ENCODE data around the gene USP22.
A peak's percentile ranks its signal among the peaks of the same experiment; 100 is the strongest.
"Not testable (repeated sequence)": the region's sequence is repeated elsewhere in the genome, so short reads cannot be mapped to it uniquely, and the experiment has no call there.

The USP22 gene

DNA sequence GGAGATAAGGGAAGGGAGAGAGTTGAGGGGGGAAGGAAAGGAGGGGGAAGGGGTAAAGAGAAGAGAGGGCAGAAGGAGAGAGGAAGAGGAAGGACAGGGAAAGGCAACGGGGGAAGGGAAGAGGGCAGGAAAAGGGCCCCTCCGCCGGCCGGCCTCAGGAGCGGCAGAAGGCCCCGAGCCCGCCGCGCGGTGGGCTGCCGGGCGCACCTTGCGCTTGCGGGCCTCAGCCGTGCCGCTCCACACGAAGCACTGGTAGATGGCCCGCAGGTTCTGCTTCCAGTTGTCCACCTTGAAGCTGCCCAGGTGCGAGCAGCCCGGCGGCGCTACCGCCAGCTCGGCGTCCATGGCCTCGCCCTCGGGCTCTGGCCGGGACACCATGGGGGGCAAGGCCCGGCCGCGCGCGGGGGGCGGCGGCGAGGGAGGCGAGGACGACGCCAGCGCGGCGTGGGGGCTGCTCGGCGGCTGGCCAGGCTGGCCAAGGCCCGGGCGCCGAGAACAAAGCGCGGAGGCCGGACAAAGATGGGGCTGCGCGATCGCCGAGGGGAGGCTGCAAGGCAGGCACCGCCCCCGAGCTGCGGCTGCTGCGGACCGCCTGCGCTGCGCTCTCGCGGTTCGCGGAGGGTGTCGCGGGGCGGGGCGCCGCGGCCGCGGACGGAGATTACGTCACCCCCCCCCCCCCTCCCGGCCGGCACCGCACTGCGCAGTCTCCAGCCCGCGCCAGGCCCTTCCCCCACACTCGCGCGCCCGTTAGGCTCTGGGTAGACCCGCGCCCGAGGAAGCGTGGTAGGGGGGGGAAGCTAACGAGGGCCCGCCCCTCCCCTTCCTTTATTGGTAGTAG, at the start of gene USP22:
Gene USP22 (minus strand): TSS at position 554 of the 838 bp plus-strand sequence. CDS start 176 bp downstream, at position 378.
- DNase-seq = peak; percentile 30

DNA sequence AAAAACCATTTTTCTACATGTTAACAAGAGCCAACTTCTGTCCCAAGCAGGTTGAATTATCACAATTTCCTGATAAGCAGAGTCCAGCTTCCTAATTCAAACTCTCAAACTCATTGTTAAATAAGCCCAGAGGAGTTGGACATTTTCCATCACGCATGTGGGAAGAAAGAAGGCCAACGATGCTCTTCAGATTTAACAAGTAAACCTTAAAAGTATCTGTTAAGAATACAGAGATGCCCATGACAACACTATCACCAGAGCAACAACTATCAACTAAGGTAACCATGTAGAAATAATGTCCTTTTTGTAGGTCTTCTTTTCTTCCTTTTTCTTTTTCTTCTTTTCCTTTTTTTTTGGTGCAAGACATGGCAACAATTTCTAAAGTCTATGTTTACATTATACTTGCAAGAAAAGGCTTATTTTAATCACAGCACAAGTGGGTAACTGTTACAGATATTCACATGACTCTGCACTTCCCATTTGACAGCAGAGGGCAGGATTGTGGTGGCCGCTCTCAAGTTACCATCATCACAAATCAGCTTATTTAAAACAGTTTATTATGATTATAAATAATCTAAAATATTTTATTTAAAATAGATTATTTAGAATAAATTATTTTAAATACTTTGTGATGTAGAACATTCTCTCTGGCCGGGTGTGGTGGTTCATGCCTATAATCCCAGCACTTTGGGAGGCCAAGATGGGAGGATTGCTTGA, 48.2 kb upstream of the USP22 start:
- no peak for DNase-seq

DNA sequence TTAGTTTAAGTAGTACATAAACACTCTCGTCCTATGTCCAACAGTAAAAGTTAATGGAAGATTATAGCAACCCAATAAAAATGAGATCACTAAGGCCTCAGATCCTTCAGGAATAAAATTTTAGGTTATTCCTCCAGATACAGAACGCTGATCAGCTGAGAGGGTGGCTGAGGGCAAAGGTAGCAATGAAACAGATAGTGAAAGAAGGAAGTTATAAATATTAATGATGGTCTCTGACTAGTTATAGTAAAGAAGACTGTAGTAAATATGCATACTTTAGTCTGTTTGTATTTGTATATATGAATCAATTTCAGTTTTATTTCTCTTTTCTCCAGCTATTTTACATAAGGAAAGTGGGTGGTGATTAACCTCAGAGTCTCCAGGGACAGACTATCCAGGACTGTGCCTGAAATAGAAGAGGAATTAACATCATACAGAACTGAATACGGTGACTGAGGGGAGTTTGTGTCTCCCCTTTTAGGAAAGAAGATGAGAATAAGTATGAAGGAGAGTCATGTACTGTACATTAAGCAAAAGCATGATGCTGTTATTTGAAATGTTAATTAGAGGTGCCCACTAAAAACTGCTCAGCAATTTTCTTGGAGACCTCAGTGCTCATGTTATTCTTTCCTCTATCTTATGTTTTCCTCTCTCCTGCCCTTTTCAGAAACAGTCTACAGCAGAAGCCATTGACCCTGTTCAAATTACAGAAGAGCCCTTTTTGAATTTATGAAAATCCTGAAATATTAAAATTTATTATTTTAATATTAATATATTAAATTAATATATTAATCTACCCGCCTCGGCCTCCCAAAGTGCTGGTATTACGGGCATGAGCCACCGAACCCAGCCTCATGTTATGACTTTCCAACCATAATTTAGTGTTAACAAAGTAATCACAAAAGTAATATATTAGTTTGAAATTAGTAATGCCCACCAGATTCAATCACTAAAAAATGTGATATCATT, 47.4 kb upstream of the USP22 start:
- DNase-seq = no peak

DNA sequence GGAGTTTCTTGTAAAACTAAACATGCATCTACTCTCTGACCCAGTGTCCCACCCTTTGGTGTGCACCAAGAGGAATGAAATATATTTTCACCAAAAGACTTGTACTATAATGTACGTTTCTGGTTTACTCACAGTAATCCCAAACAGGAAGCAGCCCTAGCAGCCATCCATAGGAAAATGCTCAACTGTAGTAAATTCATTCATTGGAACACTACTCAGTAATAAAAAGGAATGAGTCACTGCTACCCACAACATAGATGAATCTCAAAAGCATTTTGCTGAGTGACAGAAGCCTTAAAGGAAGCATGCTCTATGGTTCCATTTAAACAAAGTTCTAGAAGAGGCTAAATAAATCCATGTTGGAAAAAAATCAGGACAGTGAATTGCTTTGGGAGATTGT, 46.3 kb upstream of the USP22 start:
- DNase-seq = no peak

DNA sequence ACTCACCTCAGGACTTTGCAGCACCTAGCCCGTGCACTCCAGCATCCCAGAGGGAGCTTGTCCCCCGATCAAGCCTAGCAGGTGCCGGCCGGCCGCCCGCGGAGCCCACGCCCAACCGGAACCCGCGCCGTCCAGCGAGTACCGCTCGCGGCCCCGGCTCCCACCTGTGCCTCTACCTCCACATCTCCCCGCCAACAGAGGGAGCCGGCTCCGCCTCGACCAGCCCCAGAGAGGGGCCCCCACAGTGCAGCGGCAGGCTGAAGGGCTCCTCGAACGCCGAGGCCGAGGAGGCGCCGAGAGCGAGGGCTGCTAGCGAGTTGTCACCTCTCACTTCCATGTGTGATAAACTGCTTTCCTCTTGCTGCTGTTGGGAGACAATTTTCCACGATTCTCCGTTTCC, 42.9 kb upstream of the USP22 start:
- DNase-seq = no peak

DNA sequence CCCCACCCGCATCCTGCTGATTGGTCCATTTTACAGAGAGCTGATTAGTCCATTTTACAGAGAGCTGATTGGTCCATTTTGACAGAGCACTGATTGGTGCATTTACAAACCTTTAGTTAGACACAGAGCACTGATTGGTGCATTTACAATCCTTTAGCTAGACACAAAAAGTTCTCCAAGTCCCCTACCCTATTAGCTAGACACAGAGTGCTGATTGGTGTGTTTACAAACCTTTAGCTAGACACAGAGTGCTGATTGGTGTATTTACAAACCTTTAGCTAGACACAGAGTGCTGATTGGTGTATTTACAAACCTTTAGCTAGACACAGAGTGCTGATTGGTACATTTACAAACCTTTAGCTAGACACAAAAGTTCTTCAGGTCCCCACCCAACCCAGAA, 42.5 kb upstream of the USP22 start:
- DNase-seq = not testable (repeated sequence)

DNA sequence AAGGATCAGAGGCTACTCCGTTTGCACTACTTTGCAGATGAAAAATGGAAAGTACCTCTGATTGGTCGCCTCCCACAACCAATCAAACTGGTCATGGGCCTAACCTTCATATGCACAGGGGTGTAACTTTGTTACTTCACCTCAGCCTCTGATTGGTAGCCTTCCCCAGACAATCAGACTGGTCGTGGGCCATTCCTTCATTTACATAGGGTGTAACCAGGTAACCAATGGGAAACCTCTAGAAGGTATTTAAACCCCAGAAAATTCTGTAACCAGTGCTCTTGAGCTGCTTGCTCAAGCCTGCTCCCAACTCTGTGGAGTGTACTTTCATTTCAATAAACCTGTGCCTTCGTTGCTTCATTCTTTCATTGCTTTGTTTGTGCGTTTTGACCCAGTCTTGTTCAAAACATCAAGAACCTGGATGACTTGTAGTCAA, 39.2 kb upstream of the USP22 start:
- DNase-seq = no peak

DNA sequence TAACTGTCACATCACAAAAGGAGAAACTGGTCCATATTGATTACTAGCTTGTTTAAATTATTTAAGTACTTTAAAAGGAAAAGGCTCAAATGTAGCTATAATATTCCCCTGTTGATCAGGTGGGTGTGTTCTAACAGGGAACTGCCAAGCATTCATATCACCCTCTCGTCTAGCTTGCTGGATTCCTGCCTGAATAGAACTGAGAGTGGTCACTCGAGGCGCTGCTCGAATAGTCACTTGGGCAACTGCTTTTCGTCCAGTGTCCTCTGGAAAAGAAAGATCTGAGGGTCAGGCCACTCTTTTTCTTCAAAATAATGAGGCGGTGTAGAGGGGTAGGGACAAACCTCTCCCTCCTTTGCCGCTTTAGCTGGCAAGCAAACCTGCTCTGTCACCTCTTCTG, 36.4 kb upstream of the USP22 start:
- DNase-seq = no peak

DNA sequence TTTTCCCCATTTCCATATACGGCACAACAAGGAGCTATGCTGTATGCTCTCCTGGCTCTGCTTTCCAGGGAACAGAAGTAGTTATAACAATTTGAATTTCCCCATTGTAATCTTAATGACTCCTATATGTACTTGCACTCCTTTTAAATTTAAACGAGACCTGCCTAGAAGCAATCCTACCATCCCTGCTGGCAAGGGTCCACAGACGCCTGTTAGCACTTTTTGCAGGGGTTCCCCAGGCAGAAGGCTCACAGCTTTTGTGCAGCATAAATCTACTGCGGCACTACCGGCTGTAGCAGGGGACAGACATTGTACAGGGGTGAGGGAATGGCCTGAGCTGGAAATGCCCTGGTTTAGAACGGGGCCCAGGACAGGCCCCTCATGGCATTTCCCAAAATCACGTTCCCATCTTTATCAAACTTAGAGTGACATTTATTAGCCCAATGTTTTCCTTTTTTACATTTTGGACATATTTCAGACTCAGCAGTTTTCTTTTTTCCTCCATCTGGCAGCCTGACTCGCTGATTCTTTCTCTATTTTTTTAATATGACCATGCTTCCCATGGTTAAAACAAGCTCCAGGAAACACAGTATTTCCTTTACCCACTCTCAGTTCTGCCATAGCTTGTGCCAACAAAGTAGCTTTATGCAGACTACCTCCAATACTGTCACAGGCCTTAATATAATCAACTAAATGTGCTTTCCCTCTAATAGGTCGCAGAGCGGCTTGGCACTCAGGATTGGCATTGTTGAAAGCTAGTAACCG, 35.4 kb upstream of the USP22 start:
- no peak for DNase-seq

DNA sequence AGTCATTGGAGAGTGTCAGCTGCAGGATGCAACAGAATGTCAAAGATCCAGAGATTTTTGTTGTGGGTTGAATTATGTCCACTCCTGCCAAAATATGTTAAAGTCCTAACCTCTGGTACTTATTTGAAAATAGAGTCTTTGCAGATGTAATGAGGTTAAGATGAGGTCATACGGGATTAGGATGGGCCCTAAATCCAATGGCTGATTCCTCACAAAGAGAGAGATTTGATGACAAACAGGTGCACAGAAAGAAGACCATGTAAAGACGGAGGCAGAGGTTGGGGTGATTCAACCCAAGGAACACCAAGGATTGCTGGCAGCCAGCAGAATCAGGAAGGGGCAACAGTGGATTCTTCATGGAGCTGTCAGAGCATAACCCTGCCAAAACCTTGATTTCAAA, 34.5 kb upstream of the USP22 start:
- no peak for DNase-seq

DNA sequence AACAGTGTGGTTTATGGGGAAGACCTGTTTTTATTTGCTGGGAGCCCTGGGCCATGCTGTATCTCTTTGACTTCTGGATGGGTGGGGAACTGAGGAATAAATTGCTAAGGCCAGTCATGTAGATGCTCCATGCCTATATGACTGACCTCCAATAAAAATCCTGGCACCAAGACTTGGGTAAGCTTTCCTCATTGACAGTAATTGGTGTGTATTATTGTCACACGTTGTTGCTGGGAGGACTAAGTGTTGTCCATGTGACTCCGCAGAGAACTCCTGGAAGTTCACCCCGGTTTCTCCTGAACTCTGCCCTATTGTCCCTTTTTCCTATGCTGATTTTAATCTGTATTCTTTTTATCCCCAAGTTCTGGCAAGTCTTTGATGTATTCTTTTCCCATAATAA, 33.4 kb upstream of the USP22 start:
- no peak for DNase-seq

DNA sequence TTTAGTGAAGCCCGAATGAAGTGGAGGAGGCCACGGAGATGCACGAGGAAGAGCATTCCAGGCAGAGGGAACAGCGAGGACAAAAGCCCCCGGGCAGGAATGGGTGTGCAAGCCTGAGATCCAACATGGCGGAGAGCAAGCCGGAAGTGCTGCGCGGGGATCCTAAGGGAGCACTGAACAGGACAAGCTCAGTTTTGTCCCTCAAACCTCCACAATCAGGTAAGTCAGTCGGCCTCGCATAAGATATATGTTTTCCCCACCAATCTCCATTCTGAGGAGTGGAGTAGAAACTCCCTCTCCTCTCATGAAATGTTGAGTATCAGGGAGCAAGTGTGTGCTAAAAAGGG, 32.9 kb upstream of the USP22 start:
- DNase-seq = no peak

DNA sequence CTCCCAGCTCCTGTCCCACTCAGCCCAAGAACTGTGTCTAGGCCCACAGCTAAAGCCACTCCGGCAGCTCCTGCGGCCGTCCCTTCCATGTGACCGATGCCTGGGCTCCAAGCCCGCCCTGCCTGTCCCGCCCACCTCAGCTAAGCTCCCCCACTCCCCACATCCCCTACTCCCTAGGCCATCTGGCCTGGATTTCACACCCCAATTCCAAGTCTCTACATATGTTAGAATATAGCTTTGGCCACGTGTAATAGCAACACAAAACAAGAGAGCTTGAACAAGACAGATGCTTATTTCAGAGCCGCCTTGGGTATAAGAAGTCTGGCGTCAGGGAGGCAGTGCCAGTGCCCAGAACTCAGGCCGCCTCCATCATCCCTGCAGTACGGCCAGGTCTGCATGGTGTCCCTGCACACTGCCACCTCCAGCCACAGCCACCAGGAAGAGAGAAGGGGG, 30.0 kb upstream of the USP22 start:
- no peak for DNase-seq

DNA sequence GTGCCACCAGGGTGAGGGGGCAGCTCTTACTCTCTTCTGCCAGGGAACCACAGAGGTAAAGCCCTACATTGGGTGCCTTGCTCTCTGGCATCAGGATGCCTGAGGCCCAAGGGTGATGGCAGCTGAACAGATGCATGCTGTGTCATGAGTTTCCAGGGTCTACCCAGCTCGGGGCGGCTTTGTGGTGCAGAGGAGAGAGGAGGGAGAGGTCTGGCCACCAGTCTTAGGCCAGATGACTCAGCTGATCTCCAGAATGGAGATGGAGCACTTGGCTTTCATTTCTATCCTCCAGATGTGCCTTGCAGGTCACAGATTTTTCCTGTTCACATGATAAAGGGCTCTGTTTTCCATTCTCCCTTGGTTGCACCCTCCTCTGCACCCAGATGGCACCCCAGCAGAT, 23.6 kb upstream of the USP22 start:
- DNase-seq = no peak

DNA sequence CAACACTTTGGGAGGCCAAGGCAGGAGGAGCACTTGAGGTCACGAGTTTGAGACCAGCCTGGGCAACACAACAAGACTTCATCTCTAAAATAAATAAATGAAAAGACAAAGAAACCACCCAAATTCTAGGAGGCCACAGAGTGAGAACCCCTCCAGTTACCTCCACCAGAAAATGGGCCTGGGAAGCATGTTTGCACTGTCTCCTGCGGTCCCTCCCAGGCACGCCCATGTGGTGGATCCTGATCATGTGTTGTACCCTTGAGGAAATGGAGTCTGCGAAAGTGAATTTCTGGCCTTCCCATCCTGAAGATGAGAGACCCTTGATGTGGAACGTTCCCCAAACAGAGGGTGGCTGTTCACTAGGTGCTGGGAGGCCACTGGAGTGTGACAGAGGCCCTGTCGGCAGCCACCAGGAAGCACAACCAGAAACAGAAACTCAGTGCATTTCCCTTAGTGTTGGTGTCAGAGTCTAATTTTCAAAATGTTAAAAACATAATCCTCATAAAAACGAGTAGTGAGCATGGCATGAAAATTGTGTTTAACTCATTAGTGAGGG, 19.2 kb upstream of the USP22 start:
- DNase-seq = no peak

DNA sequence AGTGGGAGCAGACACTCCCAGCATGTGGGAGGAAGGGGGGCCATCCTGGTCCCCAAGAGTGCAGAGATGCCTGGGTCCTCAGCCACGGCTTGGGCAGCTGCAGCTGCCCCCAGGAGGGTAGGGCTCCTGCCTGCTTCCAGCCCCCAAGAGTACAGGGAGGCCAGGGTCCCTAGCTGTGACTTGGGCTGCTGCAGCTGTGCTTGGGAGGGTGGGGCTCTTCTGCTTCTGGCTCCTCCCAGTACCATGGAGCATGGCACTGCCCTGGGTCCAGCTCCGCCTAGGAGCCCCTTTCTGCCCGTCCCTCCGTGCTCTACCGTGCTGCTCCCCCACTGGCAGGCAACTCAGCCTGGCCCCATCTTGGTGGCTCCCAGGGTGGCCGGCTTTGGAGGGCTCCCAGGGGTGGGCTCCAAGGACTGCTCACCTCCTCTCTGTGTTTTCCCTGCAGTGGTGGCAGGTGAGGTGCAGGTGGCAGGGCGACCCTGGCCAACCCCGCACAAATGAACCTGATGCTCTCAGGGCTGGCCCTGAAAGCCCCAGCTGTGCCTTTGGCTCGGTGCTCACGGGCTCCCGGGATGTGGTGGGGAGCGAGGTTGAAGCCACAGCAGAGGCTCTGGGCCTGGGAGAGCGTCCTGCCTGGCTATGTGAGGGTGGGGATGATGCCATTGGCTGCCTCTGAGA, 18.5 kb upstream of the USP22 start:
- DNase-seq = no peak

DNA sequence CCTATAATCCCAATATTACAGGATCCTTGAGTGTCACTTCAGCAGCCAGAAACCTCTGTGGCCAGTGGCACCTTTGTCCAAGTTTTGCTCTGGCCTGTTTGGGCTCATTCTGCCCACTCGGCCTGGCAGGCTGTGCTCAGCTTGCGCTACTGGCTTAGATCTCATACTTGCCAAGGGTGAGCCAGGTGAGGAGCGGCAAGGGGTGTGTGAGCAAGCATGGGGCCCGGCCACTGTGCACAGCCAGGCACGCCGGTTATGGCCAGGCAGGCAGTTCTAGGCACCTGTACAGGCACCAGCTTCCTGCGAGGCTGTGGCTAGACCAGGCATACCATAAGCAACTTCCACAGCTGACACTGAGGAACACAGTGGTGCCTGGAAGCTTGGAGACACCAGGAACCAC, 16.9 kb upstream of the USP22 start:
- DNase-seq = no peak

DNA sequence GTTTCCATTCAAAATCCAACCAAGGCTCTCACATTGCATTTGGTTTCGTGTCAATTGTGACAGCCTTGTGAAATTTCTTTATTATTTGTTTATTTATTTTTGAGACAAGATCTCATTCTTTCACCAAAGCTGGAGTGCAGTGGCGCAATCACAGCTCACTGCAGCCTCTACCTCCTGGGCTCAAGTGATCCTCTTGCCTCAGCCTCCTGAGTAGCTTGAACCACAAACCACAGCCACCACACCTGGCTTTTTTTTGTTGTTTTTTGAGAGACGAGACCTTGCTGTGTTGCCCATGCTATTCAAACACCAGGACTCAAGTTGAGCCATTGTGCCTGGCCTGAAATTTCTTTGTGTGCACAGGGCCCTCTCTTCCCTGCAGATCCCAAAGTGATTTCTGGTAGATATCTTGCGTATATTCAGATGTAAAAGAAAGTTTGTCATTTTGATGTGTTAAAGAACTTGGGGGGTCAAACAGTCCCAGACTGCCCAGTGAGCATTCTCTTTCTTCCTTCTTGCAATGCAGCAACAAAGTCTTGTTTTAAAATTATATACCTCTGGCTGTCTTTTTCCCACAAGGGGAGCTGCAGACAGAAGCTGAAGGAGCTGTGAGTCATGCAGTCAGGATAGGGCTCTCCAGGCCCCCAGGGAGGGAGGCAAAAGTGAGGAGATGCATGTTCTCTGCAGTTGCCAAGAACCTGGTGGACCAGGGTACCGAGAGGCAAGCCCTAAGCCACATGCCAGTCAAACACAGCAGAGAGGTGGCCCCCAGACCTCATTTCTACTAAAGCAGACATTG, 15.5 kb upstream of the USP22 start:
- no peak for DNase-seq

DNA sequence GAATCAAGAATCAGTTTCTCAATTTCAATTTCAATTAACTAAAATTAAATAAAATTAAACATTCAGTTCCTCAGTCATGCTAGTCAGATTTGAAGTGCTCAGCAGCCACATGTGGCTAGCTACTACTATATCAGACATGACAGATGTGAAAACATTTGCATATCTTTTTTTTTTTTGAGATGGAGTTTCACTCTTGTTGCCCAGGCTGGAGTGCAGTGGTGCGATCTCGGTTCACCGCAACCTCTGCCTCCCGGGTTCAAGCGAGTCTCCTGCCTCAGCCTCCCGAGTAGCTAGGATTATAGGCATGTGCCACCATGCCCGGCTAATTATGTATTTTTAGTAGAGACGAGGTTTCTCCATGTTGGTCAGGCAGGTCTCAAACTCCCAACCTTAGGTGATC, 10.2 kb upstream of the USP22 start:
- not testable (repeated sequence) for DNase-seq

DNA sequence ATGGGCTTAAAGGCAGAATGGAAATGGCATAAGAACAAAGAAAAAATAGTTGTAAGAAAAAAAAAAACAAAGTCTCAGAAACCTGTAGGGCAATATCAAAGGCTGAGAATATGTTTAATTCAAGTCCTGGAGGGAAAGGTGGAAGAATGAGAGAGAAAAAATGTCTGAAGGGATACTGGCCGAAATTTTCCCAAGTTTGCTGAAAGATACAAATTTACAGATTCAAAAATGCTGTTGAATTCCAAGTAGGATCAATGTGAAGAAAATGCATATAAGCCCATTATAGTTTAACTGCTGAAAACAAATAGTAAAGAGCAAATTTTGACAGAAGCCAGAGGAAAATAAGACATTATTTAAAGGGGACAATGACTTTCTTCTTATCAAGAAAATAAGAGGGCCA, 6.6 kb upstream of the USP22 start:
- DNase-seq = no peak

DNA sequence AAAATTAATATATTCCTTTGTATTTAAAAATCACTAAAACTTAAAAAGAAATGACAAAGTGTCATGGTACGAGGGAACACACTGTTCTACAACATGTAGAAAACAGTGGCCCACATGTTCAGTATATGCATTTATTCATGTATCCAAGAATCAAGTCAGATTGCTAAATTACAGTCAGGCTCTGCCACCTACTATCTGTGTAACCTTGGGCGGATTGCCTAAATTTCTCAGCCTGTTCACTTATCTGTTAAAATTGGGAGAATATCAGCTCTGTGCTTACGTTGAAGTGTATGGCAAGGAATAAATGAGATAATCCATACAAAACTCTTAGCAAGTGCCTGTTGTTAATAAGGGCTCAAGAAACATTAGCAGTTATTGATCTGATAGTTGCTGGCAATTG, 3.4 kb upstream of the USP22 start:
- DNase-seq = no peak
